Left colon (tissue), 2 donors: ENCODE data around the gene AUP1. TPM values are rescaled to one million over a fixed set of nuclear protein-coding genes. Genes with fewer than 3 reads are reported as not detected.

ENCODE experiments used
- ATAC-seq: fragments of 200-7000 bp; cut with Tn5 transposase; one replicate; pipeline ENCODE4 v1.9.1; 2020; ENCODE audit warnings: mild to moderate bottlenecking, moderate library complexity
- DNase-seq, 2 donors: peaks; one replicate each; pipeline ENCODE4 v3.0.0-alpha.2; 2020
- intact Hi-C, 2 donors: fragments of 100-400 bp; cut with DNase I in 1 of 2; cut with micrococcal nuclease in 1 of 2; formaldehyde crosslinking; loops; one replicate each; pipeline versions ENCODE4 v1.11.2 to v1.14.0; 2022; cut with DNase I, micrococcal nuclease
- total RNA-seq, 2 donors: library from RNA; stranded (reverse); fragmentation: NEBNext Ultra II Directional; extraction: Animal tissue kit (Norgen Biotek cat#: 25700); gene quantifications; one replicate each; pipeline ENCODE4 v1.2.1, GENCODE V29; 2021
- donor health status: DM: no; HTN: no; CAD: no.
- donor health status: DM: yes; HTN: yes; CAD: no.

AUP1 gene
- total RNA-seq, 2 donors from 2014 or later: 124 to 133 TPM

DNA sequence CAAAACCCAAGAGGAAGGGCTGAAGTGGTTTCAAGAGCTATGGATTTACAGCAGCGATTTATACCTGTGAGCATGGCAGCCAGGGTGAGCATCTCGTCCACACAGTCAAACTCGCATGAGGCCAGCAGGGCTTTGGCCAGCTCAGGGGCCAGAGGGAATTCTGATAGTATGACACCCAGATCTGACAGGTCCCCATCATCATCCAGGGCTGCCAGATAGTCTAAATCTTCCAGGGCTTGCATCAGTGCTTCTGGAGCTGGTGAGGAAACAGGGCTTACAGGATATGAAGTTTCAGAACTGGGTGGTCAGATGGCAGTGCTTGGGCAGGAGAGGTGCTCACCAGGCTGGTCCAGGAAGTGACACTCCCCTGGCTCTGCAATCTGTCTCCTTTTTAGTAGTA is 7.0 kb downstream of the AUP1 start:
- ATAC-seq: no peak
- intact Hi-C loops: no loop called here
- no peak for DNase-seq

DNA sequence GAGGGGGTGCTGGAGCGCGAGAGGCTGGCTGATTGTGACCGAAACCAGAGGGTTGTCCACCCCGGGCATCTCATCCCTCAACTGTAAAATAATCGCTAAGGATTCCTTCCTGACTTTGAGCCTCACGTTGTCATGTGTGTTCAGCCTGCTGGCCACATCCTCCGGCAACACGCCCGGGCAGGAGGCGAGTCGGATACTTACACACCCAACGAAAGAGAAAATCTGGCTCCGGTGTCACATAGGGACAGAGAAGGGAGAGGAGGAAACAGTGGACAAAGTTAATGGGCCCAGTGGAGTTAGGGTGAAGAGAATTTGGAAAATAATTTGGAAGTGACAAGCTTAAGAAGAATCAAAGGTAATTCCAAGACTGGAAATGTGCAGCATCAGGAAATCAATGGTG is 12.9 kb downstream of the AUP1 start:
- intact Hi-C loops: no loop called here
- DNase-seq: no peak
- ATAC-seq: no peak

- intact Hi-C loops: no loop called here
- ATAC-seq (peak; percentile 65), DNase-seq (peak in 1 of 2 donors; percentile 69)
These were observed 13.4 kb downstream of the AUP1 start for GRCh38 chr2:74515981-74516633.

DNA sequence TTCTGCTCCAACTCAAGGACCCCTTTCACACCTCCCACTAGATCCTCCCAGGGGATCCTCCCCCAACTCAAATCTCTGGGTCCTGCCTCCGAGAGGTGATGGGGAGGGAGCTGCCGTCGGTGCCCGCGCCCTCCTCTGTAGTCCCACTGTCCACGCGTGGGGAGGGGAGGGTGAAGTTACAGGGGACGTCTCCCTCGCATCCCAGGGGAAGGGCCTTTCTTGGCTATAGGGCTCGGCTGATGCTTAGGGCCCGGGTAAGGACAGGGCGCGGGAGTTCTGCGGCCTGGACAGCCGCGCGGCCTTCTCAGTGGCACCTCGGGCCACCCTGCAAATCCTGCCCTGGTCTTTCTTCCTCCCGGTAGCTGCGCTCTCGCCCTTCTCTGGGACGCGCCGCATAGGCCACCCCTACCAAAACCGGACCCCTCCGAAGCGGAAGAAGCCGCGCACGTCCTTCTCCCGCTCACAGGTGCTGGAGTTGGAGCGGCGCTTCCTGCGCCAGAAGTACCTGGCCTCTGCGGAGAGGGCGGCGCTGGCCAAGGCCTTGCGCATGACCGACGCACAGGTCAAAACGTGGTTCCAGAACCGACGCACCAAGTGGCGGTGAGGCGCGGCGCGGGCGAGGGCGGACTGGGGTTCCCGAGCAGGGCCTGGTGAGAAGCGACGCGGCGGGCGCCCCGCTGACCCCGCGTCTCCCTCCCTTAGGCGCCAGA is 14.1 kb downstream of the AUP1 start:
- ATAC-seq (peak; percentile 55), DNase-seq (no peak)
- intact Hi-C loops: no loop called here

- DNase-seq (no peak), ATAC-seq (peak; percentile 8)
- intact Hi-C loops: no loop called here
These were observed 14.9 kb downstream of the AUP1 start, which contains the start of gene TLX2 for GRCh38 chr2:74514368-74515270. Gene TLX2, plus strand, starts transcription at chr2:74514450. Its CDS starts 357 bp downstream, at chr2:74514807.

DNA sequence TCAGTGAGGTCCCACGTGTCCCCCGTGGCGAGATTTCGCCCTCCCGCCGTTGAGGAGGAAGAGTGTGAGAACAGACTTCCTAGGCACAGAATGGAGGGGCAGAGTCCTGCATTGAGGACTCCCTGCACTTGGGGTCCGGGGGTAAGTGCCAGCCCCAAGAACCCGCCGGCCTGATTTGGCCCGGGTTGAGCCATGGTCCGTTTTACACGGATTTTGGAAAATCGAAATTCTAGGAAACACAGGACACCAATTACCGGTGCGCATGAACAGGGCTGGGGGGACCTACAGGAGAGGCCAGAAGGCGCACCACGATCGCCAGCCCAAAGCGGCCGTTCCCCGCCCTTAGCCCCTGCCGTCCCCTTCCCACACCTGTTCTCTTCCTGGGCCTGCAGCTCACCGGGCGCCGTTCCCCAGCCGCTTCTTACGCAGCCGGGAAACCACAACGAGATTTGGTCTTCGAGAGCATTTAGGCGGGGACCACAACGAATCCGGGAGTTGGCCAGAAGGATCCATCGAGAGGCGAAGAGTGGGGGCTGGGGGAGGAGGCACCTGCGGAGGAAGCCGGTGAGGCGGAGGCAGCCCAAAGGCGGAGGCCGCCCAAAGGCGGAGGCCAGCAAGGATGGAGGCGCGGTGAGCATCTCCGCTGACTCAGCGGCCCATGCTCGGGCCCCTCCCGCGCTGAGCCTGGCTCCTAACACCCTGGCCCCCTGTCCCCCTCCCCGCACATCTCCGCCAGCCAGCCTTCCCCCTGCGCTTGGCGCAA is 15.7 kb downstream of the AUP1 start:
- intact Hi-C loops: no loop called here
- no peak for DNase-seq
- ATAC-seq: peak; percentile 5

GRCh38 chr2:74512744-74513604 is 16.5 kb downstream of the AUP1 start:
- ATAC-seq (no peak), DNase-seq (no peak)
- intact Hi-C loops: no loop called here

DNA sequence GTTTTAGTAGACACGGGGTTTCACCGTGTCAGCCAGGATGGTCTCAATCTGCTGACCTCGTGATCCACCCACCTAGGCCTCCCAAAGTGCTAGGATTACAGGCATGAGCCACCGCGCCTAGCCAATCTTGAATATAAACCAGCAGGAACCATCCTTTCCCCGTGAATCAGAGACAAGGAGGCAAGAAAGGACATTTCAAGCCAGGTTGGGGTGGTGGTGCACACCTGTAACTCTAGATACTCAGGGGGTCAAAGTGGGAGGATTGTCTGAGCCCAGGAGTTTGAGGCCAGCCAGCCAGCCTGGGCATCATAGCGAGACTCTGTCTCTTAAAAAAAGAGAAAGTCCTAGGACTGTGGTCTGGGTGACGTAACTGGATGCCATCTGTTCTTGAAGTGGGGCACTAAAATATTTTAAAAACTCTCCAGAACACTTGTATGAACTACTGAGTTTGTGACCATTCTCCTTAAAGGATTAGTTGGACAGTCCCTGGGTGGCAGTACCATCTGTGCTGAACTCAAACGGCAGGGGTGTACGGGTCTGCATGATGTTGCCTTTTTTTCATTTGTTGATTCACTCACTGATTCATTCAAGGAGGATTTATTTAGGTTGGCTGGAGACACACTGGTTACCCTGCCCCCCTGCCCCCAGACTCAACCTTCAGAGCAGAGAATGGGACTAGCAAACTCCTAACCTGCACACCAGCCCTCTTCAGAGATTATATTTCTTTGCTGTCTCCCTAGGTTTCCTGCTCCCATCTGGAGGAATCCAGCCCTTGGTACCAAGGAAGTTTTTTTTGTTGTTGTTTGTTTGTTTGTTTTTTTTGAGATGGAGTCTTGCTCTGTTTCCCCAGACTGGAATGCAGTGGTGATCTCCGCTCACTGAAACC is 18.2 kb downstream of the AUP1 start:
- intact Hi-C loops: no loop called here
- DNase-seq: no peak

DNA sequence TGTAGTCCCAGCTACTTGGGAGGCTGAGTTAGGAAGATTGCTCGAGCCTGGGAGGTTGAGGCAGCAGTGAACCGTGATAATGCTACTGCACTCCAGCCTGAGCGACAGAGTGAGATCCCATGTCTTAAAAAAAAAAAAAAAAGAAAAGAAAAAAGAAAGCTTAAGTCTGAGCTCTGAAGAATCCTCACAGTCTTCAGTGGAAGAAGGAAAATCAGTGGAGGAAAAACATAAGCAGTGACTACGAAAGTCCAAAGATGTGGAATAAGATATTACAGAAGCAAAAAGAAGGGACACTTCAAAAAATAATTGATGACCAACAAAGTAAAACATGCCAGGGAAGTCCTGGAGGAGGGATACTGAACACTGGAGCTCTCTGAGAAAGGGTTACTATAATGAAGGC is 19.2 kb downstream of the AUP1 start:
- intact Hi-C loops: no loop called here
- DNase-seq (no peak), ATAC-seq (no peak)

More for the DNA sequence above, 18.2 kb downstream of the AUP1 start:
- no peak for ATAC-seq

DNA sequence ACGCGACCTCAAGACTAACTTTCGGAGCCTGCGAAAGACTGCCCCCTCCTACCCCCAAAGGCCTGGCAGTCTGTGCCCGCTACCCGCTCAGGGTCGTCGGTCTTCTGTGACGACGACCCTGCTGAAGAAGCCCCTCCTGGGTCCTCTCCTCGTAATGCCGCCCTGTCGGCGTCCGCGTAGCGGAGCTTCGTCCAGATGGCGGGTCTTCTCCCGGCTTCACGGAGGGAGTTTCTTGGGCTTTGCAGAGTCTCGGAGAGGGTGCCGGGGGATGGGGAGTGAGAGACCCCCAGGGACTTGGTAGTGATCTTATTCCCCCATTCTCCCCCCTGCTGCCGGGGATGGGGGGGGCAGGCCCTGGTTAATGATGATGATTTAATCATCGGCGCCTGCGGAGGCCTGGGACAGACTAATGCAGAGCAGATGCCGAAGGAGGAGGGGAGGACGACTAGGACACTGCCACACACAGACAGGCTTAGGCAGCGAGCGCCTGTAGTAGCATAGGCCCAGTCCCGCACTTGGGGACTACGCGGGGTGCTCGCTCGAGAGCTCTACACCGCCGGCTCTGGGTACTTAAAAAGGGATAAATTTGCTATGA is 21.5 kb downstream of the AUP1 start:
- intact Hi-C loops: no loop called here
- DNase-seq (peak; percentile 60 to 63), ATAC-seq (peak; percentile 52)

- DNase-seq (peak; percentile 100), ATAC-seq (peak; percentile 89)
- intact Hi-C loops: no loop called here
These were observed 22.2 kb downstream of the AUP1 start, which contains the start of gene PCGF1 for GRCh38 chr2:74507145-74507925. Gene PCGF1, minus strand, starts transcription at chr2:74507695. Its CDS starts 27 bp downstream, at chr2:74507668.

- DNase-seq (no peak), ATAC-seq (no peak)
- intact Hi-C loops: no loop called here
These were observed 23.9 kb downstream of the AUP1 start for GRCh38 chr2:74505448-74506246.

GRCh38 chr2:74504591-74504990 is 24.9 kb downstream of the AUP1 start:
- DNase-seq (no peak), ATAC-seq (no peak)
- intact Hi-C loops: no loop called here

DNA sequence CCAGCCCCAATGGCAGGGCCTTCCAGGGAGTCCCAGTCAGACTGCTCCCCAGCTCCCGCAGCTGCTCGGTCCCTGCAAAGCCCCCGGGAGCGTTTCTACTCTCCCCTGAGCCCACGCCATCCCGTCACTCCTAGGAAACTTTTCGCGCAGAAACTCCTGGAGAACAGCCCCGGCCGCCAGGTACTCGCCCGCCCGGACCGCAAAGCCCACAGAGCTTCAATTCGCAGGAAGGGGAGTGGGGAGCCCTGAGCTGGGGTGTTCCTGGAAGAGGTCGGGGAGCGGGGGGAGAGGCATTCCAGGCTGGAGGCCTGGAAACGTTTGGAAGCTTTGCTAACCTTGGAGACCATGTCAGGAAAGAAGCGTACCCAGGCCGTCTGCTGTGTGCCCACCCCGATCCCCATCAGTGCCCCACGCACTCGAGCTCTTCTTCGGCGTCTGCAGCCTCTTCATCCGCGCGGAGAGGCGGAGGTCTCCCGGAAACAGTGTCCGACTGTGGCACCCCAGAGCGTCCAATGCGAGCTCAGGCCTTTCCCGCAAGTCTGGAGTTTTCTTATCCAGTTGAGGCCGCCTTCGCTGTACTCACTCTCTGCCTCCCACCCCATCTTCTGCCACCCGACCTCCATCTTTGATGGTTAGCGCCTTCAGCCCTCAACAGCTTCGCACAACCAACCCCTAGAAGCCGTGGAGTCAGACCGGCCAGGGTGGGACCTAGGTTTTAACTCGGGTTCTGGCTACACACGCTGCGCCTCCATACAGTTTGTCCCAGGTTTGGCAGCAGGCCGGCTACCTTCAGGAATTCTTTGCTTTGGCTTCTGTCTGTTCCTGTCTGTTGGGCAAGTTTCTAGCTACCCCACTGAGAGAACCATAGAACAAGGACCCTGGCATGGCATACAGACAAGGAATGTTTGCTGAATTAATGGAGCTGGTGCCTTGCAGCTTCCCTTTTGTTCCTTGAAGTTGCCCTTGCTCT is 25.7 kb downstream of the AUP1 start:
- ATAC-seq: no peak
- intact Hi-C loops: no loop called here
- DNase-seq: no peak
